ENCODE data around the gene APOBEC3H. TPM values are rescaled to one million over a fixed set of nuclear protein-coding genes. Genes with fewer than 3 reads are reported as not detected.

The APOBEC3H gene
- total and polyA plus RNA-seq, 7 donors, result 1.5 TPM; not detected in 6

GRCh38 chr22:39108487-39108886 lies 11.4 kb downstream of the APOBEC3H start:
- no peaks in the 10 kb centered on the region for H3K9me3 ChIP-seq
- H3K36me3 ChIP-seq, result no peaks in the 10 kb centered on the region
- TF ChIP-seq POLR2AphosphoS5 (IDR thresholded peaks at IDR 0.05) (no peak), EP300 (IDR thresholded peaks at IDR 0.05) (no peak), POLR2A (IDR thresholded peaks at IDR 0.05) (no peak)
- TF ChIP-seq, protein P1, sequence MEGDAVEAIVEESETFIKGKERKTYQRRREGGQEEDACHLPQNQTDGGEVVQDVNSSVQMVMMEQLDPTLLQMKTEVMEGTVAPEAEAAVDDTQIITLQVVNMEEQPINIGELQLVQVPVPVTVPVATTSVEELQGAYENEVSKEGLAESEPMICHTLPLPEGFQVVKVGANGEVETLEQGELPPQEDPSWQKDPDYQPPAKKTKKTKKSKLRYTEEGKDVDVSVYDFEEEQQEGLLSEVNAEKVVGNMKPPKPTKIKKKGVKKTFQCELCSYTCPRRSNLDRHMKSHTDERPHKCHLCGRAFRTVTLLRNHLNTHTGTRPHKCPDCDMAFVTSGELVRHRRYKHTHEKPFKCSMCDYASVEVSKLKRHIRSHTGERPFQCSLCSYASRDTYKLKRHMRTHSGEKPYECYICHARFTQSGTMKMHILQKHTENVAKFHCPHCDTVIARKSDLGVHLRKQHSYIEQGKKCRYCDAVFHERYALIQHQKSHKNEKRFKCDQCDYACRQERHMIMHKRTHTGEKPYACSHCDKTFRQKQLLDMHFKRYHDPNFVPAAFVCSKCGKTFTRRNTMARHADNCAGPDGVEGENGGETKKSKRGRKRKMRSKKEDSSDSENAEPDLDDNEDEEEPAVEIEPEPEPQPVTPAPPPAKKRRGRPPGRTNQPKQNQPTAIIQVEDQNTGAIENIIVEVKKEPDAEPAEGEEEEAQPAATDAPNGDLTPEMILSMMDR (IDR thresholded peaks at IDR 0.05), result no peak
- H3K27me3 ChIP-seq, result peaks cover 0 to 13% (median 0%) of the 10 kb centered on the region in 3 donors
- H3K4me3 ChIP-seq, result no peak overlapping the region
- 94 to 96% methylated on average over 4 of the region's 4 CpGs for WGBS, 2 donors
- intact Hi-C loops (cut with DNase I), result no loop called here
- H3K4me1 ChIP-seq, result no peaks in the 10 kb centered on the region
- DNase-seq, result no peak
- H3K27ac ChIP-seq, result no peak overlapping the region

- H3K4me1 ChIP-seq, result no peaks in the 10 kb centered on the region
- WGBS, 2 donors, result 67 to 86% methylated on average over 9 of the region's 9 CpGs
- H3K36me3 ChIP-seq, result no peaks in the 10 kb centered on the region
- intact Hi-C loops (cut with DNase I), result no loop called here
- no peak for TF ChIP-seq POLR2A (IDR thresholded peaks at IDR 0.05)
- no peak for TF ChIP-seq EP300 (IDR thresholded peaks at IDR 0.05)
- TF ChIP-seq POLR2AphosphoS5 (IDR thresholded peaks at IDR 0.05), result no peak
- TF ChIP-seq, protein P1 (IDR thresholded peaks at IDR 0.05), result no peak
- peaks cover 0 to 20% (median 0%) of the 10 kb centered on the region in 3 donors for H3K27me3 ChIP-seq
- DNase-seq, result no peak
- no peak overlapping the region for H3K4me3 ChIP-seq
- no peaks in the 10 kb centered on the region for H3K9me3 ChIP-seq
- H3K27ac ChIP-seq, result no peak overlapping the region
These were observed 12.3 kb downstream of the APOBEC3H start for GRCh38 chr22:39109361-39109760.

DNA sequence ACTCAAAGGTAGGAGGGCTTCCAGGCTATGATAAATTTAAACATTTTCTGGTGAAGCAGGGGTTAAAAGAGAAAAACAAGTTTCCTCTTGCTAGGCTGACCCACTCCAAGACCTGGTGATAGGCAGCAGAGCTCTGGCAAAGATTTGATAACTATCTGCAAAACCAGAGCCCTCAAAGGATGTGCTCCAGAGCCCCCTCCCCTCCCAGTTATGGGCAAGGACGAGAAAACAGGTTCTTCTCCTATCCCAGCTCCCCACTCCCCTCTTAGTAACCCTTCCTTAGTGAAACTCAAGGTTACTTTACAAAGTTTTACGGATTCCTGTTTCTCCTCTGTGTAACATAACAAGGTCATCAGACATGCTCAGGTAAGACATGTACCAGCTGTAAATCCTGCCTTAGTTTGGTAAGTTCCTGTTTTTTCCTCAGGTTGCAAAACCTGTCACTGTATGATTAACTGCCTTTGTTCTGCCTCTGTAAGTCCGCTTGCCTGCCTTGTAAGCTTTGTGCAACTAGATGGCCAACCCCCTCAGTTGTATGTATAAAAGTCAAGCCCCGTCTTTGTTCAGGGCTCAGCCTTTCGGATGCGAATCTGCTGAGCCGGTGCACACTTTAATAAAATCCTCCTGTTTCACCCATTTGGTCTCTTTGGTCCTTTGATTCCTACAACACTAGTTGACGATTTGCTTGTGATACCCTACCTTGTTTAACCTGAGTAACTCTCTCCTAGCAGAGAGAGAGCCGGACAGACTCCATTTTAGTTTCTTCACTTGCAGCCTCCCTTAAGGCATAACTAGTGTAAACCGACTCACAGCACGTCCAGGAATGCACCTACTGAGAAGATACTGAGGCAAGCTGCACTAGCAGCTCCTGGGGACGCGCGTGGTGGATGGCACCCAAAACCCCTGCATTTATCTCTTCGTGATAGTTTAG lies 13.9 kb downstream of the APOBEC3H start:
- Histone ChIP-seq H3K36me3 (no peaks in the 10 kb centered on the region), H3K27ac (no peak overlapping the region), H3K4me3 (no peak overlapping the region), H3K27me3 (peaks cover 0 to 27% (median 0%) of the 10 kb centered on the region in 3 donors), H3K9me3 (no peaks in the 10 kb centered on the region), H3K4me1 (no peaks in the 10 kb centered on the region)
- intact Hi-C loops (cut with DNase I), result no loop called here
- 64 to 72% methylated on average over 15 of the region's 15 CpGs for WGBS, 2 donors
- TF ChIP-seq, protein P1 (IDR thresholded peaks at IDR 0.05), result no peak
- no peak for DNase-seq

DNA sequence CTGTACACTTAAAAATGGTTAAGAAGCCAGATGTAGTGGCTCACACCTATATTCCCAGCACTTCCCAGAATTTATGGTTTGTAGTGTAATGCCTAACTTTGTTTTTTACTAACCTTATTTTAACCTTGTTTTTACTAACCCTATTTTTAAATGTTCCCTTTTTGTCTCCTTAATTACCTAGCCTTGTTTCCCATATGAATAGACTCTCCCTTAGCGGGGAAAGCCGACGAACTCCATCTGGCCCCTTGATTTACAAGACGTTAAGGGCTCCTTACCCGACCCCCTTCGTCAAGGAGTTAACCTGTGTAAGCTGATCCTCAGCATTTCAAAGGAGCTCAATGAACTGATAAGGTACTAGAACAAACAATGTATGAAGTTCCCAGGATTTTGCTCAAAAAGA lies 17.1 kb downstream of the APOBEC3H start:
- DNase-seq, result no peak
- peaks cover 0 to 36% (median 0%) of the 10 kb centered on the region in 3 donors for H3K27me3 ChIP-seq
- no peaks in the 10 kb centered on the region for H3K9me3 ChIP-seq
- no peak overlapping the region for H3K27ac ChIP-seq
- TF ChIP-seq, protein P1 (IDR thresholded peaks at IDR 0.05), result no peak
- TF ChIP-seq POLR2AphosphoS5 (IDR thresholded peaks at IDR 0.05), result no peak
- no peak for TF ChIP-seq POLR2A (IDR thresholded peaks at IDR 0.05)
- no peak for TF ChIP-seq EP300 (IDR thresholded peaks at IDR 0.05)
- H3K36me3 ChIP-seq, result no peaks in the 10 kb centered on the region
- no peaks in the 10 kb centered on the region for H3K4me1 ChIP-seq
- WGBS, 2 donors, result 48 to 59% methylated on average over 6 of the region's 6 CpGs
- no peak overlapping the region for H3K4me3 ChIP-seq
- intact Hi-C loops (cut with DNase I), result no loop called here
